Measurements from ENCODE around the gene CTSD.
"Not testable (repeated sequence)": the region's sequence is repeated elsewhere in the genome, so short reads cannot be mapped to it uniquely, and the experiment has no call there.

Gene CTSD

DNA sequence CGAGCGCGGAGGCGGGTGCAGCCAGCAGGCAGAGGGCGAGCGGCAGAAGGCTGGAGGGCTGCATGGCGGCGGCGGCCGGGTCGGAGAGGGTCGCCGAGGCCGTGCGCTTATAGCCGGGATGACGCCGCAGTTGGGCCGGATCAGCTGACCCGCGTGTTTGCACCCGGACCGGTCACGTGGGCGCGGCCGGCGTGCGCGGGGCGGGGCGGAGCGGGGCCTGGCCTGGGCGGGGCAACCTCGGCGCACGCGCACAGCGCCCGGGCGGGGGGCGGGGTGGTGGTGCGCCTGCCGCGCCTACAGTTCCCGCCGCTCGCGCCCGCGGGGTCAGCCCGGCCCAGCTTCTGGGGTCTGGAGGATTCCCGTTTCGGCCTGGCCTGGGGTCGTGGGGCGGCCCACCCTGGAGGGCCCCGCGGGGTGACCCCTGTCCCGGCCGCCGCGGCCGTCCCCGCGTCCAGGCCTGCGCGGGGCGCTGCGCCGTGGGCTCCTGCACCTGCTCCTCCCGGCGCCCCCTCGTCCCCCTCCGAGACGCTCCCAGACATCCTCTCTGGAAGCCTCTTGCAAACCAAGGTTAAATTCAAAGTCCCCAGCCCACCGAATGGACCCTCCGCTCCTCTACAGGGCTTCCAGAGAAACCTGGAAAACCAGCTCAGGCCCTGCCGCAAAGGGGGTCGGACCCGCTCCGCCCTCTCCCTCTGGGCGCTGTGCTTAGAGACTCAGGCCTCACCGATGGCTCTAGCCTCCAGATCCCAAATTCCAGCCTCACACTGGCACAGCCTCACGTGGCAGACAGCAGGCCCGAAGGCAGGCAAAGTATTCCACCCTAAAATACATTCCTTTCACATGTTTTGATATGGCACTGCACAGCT is at the start of gene CTSD:
TSS of gene CTSD (minus strand) at position 132 of the 866 bp plus-strand sequence. CDS start at position 64, 68 bp downstream.
- DNase-seq = peak; percentile 90 to 98 (median 97)

GRCh38 chr11:1813356-1813755 is 49.6 kb upstream of the CTSD start:
- DNase-seq = not testable (repeated sequence)

GRCh38 chr11:1812801-1813200 is 49.1 kb upstream of the CTSD start:
- no peak for DNase-seq

- DNase-seq = no peak
Observed at GRCh38 chr11:1812274-1812673, 48.5 kb upstream of the CTSD start.

DNA sequence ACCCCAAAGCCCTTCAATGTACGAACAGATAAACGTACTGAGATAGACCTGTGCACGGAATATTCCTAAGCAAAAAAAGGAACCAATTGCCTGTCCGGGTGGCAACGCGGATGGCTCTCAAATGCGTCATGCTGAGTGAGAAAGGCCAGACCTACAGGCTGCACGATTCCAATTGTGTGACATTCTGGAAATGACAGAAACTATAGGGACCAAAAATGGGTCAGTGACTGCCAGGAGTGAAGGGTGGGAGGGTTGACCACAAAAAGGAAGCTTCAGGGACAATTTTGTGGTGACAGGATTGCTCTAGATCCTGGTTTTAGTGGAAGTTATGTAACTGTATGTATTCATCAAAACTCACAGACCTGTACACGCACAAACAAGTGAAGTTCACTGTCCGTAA is 47.0 kb upstream of the CTSD start:
- DNase-seq = peak; percentile 83 to 89 (median 88)

GRCh38 chr11:1807264-1807995 is 43.7 kb upstream of the CTSD start:
- peak in 1 of 3 donors; percentile 23 for DNase-seq

DNA sequence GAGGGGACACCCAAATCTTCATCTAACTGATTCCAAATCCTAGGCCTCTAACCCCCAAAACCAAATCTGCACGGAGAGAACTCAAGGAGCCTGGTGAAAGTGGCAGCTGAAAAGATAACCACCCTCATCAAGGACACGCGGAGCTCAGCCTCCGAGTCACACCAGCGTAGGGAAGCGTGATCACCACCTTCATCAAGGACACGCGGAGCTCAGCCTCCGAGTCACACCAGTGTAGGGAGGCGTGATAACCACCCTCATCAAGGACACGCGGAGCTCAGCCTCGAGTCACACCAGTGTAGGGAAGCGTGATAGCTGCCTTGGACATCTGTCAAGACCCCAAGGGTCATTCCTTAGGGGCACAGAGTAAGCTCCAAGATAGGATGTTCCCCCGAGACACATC is 41.8 kb upstream of the CTSD start:
- DNase-seq = no peak

GRCh38 chr11:1803835-1804519 is 40.2 kb upstream of the CTSD start:
- DNase-seq = not testable (repeated sequence)

DNA sequence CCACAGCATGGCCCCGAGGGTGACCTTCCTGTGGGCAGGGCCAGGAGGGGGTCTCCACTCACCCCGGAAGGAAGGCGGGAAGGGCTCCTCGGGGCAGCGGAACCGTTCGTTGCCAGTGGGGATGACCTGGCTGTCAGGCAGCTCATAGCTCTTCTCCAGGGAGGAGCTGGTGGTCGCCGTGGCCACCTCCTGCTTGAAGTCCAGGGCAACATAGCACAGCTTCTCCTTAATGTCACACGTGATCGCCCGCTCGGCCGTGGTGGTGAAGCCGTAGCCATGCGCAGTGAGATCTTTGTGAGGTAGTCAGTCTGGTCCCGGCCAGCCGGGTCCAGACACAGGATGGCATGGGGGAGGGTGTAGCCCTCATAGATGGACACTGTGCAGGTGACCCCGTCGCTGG is 39.5 kb upstream of the CTSD start:
- DNase-seq = no peak

- peak in 1 of 3 donors; percentile 5 for DNase-seq
Observed at GRCh38 chr11:1797391-1798125, 33.8 kb upstream of the CTSD start.

DNA sequence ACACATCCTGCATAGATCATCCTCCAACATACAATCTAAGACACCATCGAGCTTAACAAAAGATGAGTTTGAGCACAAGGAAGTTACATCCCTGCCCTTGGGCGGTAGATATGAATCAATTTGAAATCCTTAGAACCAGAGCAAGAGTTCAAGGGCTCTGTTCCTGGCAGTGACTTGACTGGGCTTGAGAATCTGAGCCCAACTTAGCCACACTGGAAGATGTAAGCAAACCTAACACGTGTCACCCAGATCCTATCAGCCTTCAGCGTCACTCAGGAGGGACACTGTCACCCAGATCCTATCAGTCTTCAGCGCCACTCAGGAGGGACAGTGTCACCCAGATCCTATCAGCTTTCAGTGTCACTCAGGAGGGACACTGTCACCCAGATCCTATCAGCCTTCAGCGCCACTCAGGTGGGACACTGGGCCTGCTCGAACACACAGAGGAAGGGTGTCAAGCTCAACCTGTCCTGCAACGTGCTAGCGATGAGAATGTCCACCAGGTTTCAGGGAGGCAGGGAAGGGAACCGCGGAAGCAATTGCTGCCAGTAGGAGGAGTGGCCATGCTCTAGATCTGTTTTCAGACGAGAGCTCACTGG is 32.8 kb upstream of the CTSD start:
- no peak for DNase-seq

DNA sequence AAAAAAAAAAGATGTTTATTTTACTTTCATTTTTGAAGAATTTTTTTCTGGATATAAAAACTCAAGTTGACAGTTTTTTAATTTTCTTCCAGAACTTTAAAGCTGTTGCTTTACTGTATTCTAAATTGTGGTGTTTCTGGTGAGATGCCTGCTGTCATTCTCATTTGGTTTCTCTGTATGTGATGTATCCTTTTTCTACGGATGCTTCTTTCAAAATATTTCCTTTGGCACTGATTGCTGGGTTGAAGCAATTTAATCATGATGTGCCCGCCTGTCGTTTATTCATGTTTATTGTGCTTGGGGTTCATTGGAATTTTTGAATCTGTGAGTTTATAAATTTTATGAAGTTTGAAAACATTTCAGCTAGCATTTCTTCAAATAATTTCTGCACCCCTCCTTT is 29.4 kb upstream of the CTSD start:
- no peak for DNase-seq

DNA sequence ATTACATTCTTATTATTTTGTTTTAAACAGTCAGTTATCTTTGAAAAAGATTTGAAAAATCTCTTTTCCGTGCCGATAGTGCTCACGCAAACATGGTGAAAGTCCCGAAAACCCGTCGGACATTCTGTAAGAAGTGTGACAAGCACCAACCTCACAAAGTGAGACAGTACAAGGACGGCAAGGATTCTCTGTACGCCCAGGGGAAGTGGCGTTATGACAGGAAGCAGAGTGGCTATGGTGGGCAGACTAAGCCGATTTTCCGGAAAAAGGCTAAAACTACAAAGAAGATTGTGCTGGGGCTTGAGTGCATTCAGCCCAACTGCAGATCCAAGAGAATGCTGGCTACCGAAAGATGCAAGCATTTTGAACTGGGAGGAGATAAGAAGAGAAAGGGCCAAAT is 28.7 kb upstream of the CTSD start:
- peak in 2 of 3 donors; percentile 36 to 39 for DNase-seq

DNA sequence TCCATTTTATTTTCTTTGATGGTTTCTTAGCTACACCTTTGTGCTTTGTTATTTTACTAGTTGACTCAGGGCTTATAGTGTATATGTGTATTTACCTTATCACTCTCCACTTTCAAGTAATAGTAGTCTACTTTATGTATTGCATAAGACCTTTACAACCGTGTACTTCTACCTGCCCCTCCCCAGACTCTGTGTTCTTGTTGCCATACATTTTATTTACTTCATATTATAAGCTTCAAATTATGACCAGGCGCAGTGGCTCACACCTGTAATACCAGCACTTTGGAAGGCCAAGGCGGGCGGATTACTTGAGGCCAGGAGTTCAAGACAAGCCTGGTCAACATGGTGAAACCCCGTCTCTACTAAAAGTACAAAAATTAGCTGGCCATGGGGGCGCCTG is 28.2 kb upstream of the CTSD start:
- no peak for DNase-seq

GRCh38 chr11:1786466-1786865 is 22.7 kb upstream of the CTSD start:
- no peak for DNase-seq

DNA sequence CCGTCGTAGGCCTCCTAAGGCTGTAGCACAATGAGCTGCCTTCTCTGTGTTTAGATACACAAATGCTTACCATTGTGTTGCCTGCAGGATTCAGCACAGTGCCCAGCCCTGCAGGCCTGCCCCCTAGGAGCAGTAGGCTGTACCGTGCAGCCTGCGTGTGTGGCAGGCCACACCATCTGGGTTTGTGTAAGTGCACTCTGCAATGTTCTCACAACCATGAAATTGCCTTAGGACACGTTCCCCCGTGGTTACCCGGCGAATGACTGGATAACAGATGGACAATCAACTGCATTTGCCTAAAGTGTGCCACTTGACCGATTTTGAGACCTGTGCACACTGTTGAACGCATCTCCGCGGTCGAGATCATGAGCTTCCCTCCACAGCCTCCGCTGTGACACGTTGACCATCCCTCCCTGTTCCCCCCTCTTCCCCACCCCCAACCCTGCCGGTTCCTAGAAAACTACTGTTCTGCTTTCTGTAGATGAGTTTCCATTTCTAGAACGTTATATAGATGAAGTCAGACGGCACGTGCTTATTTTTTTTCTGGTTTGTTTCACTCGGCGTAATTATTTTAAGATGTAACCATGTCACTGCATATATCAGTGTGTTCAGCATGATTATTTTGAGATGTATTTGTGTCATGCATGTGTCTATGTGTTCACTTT is 22.2 kb upstream of the CTSD start:
- peak; percentile 83 to 91 (median 84) for DNase-seq

DNA sequence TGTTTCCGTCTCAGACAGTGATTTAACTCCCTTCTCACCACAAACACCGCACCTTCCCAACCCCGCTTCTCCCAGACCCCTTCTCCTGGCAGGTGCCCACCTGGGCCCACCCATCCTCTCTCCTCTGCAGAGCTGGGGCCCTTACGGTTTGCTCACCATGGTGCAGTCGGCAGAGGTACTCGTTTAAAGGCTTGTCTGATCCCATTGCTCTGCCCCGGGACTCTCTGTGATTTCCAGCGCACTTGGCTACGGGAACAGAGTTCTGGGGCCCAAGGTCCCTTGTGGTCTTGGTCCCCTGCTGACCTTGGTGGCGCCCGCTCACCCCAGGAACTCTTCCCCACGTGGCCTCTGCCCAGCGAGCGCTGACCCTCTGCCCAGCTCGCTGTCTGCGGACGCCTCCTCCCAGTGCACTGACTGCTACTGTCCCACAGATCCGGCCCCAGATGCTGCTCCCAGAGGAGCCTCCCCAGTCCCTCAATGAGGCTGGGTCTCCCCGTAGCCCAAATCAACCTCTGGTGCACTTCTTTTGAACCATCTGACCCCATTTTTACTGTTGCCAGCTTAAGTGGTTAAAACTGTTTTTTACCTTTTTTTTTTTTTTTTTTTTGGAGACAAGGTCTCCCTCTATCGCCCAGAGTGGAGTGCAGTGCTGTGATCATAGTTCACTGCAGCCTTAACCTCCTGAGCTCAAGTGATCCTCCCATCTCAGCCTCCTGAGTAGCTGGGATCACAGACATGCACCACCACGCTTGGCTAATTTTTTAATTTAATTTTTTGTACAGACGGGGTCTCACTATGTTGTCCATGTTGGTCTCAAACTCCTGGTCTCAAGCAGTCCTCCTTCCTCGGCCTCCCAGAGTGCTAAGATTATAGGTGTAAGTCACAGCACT is 21.3 kb upstream of the CTSD start:
- DNase-seq = no peak

- DNase-seq = peak in 1 of 3 donors; percentile 30
Observed at GRCh38 chr11:1783725-1784529, 20.2 kb upstream of the CTSD start.

- peak; percentile 87 to 92 (median 88) for DNase-seq
Observed at GRCh38 chr11:1782831-1783724, 19.4 kb upstream of the CTSD start.

Measured in suppressor macrophage treated with lipopolysaccharide for 1 hour (primary cell).